NCI-H2171 (cell line): Measurements from ENCODE around the gene MAML3.

ENCODE experiments used
- DNase-seq: peaks from one replicate; lab custom pipeline; 2025; lab: John Stamatoyannopoulos, UW

Gene MAML3

GRCh38 chr4:140003876-140004548 lies 150.0 kb downstream of the MAML3 start:
- DNase-seq, result no peak

GRCh38 chr4:140000232-140000631 lies 153.8 kb downstream of the MAML3 start:
- DNase-seq, result no peak

- DNase-seq, result no peak
These were observed 164.9 kb downstream of the MAML3 start for GRCh38 chr4:139988863-139989765.

- no peak for DNase-seq
These were observed 166.5 kb downstream of the MAML3 start for GRCh38 chr4:139987502-139987850.

GRCh38 chr4:139986689-139987501 lies 167.1 kb downstream of the MAML3 start:
- DNase-seq, result no peak

DNA sequence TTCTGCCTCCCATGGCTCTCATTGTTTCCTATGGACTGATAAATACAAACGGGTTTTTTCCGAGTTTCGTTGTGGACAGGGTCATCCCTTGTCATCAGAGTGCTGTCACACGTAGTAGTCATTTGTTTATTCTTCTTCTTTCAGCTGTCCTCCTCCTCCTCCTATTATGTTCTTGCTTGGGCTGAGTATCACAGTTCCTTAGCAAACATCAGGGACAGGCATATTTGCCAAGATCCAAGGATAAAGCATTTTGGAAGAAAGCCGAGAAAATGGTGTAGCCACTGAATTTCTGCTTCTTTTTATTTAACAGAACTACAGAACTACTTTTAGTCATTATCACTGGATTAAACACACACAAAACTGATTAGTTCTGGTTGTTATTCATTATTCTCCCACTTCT lies 167.9 kb downstream of the MAML3 start:
- DNase-seq, result no peak

GRCh38 chr4:139985401-139985800 lies 168.6 kb downstream of the MAML3 start:
- no peak for DNase-seq

- DNase-seq, result no peak
These were observed 169.5 kb downstream of the MAML3 start for GRCh38 chr4:139984471-139984870.

DNA sequence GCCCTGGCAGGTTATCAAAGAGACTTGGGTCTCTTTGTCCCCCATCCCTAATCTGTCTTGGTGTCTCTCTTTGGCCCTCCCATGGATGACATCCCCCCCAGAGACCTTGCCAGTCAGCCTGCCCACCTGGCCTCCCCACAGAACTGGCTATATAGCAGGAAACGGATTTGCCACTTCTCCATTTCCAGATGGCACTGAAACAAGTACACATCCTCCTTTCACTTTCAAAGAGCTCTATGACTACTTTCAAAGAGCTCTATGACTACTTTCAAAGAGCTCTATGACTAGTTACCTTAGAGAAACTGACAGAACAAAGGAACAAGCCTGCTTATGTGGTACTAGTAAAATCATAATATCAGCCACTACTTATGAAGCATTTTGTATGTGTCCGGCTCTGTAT lies 175.3 kb downstream of the MAML3 start:
- DNase-seq, result no peak

DNA sequence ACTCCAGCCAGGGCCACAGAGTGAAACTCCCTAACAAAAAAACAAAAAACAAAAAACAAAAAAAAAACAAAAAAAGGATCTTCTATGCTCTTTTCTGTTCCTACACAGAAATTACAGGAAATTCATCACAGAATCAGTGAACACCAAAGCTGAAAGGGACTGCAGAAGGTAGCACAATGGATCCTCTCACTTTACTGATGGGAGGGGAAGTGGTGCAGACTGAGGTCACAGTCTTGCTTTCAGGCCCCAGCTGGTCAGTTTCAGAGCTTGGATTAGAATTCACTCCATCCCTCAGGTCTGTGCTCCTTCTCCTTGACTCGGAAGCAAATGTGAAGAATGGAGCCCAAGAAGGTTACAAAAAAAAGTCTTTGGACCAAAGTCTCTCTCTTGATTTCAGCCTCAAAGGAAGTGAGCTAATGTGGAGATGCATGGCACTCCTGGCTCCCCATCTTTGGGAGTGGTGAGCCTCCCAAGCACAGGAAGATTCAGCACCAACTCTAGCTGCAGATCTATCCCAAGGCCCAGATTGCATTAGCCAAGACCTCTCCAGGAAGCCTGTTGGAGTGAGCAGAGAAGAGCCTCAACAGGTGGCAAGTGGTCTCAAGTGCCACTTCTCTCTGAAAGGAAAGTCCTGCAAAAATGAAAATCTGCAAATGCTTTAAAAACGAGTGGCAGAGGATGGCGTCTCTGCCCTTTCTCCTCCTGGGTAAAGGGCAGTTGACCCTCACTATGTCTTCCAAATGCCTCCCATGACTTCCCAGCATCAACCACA lies 176.0 kb downstream of the MAML3 start:
- no peak for DNase-seq

DNA sequence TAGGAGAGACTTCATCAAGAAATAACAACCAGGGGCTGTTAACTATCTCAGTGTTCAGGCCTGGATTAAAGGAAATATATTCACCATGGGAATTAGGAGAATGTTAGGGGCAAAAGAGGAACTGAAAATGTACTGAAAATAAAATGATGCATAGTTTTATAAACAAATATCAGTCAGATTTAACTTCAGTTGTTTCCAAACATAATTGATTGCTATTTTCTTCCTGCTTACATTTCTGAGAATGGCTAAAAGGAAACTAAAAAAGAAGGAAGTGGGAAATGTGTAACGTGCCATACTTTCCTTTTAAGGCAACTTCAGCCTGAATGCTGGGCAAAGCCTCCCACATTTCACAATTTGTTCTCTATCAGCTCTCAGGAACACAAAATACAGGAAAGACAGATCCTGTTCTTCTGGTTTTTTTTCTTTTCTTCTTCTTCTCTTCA lies 178.1 kb downstream of the MAML3 start:
- DNase-seq, result no peak

- DNase-seq, result no peak
These were observed 180.4 kb downstream of the MAML3 start for GRCh38 chr4:139973616-139974015.

GRCh38 chr4:139973015-139973414 lies 181.0 kb downstream of the MAML3 start:
- no peak for DNase-seq

DNA sequence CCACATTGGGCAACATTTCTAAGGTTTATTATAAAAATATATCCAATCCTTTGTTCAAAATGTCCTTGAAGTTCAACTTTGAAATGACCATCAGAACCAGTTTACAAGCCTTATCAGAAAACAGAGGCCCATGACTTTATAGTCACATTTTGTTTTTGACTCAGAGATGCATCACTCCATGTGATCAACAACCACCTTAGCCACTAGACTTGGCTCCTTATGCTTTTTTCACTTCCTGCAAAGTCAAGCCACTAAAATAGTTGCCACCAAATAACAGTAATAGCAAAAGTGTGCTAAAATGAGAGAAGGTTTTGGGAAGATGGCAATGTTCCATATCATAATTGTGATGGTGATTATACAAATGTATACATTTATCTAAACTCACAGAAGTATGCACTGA lies 181.7 kb downstream of the MAML3 start:
- DNase-seq, result no peak

GRCh38 chr4:139971111-139971510 lies 182.9 kb downstream of the MAML3 start:
- no peak for DNase-seq

DNA sequence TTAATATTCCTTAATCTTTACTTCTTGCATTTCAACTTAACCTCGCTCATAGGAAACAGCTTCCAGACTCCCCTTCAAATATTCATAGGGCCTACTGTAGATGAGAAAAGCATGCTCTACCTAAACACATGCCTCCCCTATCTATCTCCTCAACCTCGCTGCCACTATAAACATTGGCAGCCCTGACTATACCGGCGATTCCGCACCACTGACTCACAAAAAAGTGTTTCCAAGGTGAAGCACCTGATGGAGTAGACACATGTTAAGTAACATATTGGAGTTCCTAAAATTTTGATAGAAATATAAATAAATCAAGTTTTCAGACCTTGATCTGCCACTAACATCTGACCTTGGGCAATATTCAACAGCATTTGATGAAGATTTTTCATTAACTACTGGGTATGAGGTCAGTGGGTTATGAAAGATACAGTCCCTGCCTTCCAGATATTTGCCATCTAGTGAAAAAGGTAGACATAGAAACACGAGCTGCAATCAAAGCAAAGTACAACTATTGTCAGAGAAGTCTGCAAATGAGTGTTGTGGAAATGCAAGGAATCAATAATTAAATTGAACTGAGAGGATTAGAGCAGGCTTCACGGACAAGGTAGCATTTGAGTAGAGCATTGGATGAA lies 184.2 kb downstream of the MAML3 start:
- no peak for DNase-seq

- DNase-seq, result no peak
These were observed 185.2 kb downstream of the MAML3 start for GRCh38 chr4:139968831-139969230.

DNA sequence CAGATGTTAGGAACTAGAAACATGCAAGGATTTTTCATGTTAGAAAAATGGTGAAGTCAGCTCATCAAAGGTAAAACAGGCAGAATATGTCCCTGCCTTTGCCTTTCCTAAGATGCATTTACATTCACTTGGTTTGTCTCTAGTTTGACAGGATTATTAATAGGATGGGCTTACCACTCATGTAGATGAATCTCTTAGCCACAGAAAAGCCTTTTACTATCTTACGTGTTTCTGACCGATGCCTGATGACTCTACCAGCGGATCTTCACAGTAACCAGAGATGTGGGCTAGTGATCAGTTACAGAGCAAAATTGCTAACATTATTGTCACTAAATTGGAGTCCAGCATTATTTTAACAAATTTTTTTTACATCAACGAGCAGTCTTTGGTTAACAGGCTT lies 187.6 kb downstream of the MAML3 start:
- DNase-seq, result no peak

DNA sequence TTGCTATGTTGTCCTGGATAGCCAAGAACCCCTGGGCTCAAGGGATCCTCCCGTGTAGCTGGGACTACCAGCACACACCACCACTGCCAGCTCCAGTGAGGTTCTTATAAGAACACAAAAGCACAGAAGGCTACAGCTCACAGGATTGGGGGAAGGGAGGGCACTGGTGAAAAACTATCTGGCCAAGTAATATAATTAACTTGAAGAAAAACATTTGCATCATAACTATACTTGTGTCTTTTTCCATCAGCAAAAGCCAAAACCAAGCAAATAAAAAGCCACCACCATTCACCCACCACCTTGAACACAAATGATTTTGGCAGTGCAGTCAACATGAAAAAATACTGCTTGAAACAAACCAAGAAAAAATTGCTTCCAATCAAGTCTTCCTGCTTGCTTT lies 188.2 kb downstream of the MAML3 start:
- no peak for DNase-seq

DNA sequence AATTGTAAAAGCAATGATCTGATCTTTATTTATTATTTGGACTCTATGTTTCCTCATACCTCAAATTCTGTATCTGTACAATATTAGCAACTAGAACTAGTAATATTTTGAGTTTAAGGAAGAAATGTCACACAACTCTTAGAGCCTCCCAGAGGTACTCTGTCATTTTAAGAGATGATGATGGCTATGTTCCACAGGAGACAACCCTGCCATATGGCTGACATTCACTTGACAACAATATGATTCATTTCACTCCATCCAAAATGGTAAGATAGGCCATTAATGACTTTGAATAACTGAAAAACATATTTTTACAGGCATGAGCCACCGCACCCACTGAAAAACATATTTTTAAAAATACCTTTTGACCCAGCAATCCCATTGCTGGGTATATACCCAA lies 190.3 kb downstream of the MAML3 start:
- no peak for DNase-seq

DNA sequence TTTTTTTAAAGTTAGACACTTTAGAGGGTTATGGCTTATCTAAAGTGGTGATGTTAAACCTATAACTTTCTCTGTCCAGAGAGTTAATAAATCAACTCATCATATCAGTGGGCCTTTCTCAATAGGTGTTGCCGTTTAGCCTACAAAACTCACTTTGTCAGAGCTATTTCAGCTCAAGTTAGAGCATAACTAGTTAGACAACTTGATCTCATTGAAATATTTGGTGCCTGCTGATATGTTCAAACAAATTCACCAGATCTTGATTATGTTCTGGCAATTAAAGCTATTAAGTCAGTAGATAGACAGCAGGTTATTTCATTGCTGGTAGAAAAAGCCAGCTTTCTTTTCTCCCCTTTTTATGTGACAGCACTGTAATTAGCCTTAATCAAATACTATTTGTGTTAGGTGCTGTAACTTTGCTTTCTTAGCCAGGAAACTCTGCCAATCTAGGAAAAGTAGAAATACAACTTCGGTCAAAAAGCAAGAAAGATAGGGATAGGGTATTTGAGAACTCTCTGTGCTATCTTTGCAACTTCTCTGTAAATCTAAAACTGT lies 191.8 kb downstream of the MAML3 start:
- DNase-seq, result no peak
